Anterior cingulate cortex (tissue), 58 donors: ENCODE results near the gene ALG8.
A peak's percentile ranks its signal among the peaks of the same experiment; 100 is the strongest.
"Not testable (repeated sequence)": the region's sequence is repeated elsewhere in the genome, so short reads cannot be mapped to it uniquely, and the experiment has no call there.

Experiments
- DNase-seq, 58 donors: peaks; one replicate each; lab custom pipeline; 2025; lab: John Stamatoyannopoulos, UW

Gene ALG8

DNA sequence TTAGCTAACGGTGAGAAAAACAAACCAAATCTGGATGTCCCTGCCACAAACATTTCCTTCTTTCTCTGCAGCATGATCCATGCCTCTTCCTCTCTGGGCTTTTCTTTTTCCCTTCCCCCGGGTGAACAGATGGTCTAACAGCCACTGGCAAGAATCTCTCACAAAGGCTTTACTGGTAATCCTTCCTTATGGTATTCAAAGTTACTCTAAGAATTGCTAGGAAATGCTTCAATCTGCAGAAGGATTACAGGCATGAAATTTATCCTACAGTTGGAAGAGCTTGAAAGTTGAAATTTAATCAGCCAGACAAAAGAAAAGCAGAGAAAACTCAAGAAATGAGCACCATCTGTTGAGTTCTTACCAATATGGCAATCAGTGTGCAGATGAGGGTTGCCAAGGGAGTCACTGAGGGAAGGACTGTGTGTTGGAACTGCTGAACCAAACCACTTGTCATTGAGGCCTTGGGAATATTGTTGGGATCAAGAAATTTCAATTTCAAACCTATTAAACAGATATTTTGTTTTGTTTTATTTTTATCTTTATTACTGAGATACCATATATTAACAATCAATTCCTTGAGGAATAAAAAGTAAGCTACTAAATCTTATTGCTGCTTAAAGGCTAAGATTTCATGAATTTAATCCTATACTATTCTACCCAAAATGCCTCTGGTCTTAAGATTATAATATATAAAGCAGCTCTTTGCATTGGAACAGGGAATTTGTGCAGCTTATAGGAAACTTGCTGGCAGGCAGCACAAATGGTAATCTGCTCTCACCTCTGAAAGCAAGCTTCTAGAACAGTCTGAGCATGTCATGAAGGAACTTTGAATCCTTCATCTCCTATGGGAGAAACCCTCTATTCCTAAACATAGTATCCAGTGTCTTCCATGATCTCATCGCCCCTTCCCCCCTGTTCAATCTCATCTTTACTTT, 30.1 kb downstream of the ALG8 start:
- DNase-seq: peak in 15 of 58 donors; percentile 2 to 59 (median 18)

DNA sequence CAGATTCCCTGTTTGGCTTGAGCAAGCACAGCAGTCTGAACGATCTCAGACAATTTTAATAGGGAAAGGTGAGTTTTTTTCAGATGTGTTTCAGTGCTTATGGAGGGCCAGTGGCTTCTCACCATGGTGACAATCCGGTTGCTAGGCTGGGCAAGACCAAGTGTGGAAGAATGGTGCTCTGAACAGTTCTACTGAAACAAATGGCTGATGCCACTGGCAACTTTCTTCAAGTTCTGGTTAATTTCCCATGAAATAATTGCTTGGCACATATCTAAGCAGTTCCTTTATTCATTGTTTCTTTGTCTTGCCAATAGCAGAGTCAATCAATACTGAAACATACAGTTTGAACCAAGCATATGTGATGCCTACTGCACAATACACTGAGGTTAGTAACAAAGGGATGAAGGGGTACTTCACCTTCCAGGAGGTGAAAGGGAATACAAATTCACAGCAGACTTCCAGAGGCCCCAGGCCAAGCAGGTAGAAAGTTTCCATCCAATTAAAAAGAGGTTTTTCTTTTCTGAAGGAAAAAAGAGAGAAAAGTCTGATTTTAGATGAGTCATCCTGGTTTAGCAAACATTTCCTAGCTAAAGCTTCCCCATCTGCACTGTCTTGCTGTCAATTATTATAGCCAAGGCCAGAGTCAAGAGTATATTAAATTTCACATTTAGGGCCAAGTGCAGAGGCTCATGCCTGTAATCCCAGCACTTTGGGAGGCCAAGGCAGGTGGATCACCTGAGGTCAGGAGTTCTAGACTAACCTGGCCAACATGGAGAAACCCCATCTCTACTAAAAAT, 38.6 kb downstream of the ALG8 start:
- peak in 25 of 58 donors; percentile 2 to 59 (median 13) for DNase-seq

DNA sequence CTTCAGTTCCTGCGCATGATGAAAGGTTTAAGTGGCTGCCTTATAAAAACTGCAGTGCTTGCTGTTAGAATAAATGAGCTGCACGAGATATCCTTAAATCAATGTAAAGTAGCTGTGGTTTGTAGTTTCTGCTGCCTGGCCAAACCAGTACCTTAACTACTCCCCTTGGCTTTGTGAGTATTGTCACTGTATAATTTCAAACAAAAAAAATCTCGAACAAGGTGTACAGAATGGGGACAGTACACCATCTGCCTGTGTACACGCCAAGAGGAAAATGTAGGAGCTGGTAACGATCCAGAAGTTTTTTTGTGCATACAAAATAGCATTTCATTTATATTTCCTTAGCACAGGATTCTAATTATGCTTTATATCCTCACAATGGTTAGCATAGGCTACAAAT, 39.2 kb downstream of the ALG8 start:
- peak in 1 of 58 donors; percentile 41 for DNase-seq

DNA sequence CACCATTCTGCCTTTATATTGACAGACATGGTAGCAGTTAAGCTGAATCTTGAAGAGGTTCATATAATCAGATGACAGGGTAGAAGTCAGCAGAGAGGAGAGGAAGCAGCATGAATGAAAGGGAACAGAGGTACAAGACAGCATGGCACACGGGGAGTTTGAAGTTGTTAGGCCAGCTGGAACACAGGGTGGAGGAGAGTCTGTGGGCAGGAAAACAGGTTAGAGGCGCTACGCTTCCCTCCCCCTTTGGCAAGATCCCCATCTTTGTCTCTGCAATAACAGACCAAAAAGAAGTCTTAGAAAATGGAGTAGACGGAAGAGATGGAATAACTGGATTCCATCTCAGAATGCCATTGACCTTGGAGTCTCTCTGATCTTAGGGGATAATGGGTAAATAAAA, 39.8 kb downstream of the ALG8 start:
- no peak for DNase-seq

DNA sequence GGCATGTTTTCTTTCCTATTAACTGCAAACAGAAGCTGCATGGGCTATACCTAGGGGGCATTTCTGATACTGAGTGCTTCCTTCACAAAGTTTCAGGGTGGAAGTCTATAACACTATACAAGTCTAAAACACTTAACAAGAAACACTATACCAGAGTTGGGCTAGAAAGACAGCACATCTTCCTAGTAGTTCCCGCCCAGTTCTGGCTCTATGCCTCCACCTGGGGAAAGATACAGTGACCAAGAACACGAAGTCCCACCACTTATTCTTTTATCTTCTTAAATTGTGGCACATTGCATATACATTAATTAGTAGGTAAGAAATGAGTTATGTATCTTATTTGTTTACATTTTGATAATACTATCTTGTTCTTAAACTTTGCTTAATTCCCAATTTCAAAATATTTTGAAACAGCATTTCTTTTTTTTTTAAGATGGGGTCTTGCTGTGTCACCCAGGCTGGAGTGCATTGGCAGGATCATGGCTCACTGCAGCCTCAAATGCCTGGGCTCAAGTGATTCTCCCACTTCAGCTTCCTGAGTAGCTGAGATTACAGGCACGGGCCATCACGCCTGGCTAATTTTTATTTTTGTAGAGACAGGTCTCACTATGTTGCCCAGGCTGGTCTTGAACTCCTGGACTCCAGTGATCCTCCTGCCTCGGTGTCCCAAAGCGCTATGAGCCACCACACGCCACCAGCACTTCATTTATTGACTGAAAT, 41.6 kb downstream of the ALG8 start:
- no peak for DNase-seq

DNA sequence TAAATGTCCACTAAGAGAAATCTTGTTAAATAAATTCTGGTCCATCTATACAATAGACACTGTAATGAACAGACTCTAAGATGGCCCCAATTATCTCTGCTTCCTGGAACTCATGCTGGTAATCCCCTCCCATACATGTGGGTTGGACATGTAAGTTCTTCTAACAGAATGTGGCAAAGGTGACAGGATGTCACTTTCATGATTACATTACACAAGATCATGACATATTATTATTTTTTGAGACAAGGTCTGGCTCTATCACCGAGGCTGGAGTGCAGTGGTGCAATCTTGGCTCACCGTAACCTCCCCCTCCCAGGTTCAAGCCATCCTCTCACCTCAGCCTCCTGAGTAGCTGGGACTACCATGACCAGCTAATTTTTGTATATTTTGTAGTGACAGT, 45.2 kb downstream of the ALG8 start:
- no peak for DNase-seq

DNA sequence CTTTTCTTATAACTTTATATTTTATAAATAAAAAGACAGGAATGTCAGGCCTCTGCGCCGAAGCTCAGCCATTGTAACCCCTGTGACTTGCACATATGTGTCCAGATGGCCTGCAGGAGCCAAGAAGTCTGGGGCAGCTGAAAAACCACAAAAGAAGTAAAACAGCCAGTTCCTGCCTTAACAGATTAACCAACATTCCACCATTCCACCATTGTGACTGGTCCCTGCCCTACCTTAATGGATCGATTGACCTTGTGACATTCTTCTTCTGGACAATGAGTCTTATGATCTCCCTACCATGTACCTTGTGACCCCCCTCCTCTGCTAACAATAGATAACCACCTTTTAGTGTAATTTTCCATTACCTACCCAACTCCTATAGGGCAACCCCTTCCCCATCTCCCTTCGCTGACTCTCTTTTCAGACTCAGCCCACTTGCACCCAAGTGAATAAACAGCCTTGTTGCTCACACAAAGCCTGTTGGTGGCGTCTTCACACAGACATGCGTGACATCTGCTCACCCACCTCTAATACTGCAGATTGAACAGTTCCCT, 52.8 kb downstream of the ALG8 start:
- DNase-seq: not testable (repeated sequence)

DNA sequence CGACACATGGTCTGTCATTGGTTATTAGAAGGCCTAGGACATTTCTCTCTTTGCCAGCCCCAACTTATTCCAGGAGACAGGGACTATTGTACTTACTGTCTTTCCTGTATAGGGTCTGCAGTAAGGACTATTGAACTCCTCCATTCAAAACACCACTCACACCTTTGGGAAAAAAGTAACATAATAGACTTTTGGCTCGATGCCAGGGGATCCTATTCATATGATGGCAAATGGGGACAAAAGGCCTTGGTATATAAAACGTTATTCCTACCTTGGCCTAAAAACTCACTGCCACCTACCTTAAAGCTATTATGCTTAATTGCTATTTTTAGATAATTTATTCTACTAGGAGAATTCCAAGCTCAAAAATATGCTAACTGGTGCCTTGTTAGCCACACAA, 53.5 kb downstream of the ALG8 start:
- no peak for DNase-seq

DNA sequence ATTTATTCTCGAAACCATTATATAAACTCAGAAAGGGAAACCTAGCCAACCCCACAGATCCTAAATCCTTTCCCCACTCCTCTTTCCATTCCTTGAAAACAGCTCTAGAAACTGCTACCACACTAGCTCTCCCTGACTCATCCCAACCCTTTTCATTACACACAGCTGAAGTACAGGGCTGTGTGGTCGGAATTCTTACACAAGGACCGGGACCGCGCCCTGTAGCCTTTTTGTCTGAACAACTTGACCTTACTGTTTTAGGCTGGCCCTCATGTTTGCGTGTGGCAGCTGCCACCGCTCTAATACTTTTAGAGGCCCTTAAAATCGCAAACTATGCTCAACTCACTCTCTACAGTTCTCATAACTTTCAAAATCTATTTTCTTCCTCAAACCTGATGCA, 54.9 kb downstream of the ALG8 start:
- DNase-seq: not testable (repeated sequence)

DNA sequence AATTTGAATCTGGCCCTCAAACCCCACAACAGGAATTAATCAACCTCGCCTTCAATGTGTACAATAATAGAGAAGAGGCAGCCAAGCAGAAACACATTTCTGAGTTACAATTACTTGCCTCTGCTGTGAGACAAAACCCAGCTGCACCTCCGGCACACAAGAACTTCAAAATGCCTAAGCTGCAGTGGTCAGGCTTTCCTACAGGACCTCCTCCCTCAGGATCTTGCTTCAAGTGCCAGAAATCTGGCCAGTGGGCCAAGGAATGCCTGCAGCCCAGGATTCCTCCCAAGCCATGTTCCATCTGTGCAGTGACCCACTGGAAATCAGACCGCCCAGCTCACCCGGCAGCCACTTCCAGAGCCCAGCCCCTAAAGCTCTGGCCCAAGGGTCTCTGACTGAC, 56.4 kb downstream of the ALG8 start:
- no peak for DNase-seq

DNA sequence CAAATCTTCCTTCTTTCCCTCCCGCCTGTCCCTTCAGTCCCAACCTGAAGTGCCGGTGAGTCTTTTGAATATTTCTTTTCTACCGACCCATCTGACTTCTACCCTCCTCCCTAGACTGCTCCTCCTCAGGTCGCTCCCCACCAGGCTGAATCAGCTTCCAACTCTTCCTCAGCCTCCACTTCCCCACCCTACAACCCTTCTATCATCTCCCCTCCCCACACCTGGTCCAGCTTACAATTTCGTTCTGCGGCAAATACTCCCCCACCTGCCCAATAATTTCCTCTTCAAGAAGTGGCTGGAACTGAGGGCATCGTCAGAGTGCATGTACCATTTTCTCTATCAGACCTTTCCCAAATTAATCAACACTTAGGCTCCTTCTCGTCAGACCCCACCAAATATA, 57.3 kb downstream of the ALG8 start:
- no peak for DNase-seq

DNA sequence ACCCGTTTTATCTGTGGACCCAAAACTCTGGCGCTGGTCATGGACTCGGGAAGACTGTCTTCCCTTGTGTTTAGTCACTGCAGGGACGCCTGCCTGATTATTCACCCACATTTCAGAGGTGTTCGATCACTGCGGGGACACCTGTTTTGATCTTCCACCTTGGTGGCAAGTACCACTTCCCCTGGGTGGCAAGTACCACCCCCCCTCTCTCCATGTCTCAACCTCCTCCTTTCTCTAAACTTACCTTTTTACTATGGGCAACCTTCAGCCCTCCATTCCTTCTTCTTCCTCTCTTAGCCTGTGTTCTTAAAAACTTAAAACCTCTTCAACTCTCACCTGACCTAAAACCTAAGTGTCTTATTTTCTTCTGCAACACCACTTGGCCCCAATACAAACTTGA, 57.8 kb downstream of the ALG8 start:
- DNase-seq: no peak

DNA sequence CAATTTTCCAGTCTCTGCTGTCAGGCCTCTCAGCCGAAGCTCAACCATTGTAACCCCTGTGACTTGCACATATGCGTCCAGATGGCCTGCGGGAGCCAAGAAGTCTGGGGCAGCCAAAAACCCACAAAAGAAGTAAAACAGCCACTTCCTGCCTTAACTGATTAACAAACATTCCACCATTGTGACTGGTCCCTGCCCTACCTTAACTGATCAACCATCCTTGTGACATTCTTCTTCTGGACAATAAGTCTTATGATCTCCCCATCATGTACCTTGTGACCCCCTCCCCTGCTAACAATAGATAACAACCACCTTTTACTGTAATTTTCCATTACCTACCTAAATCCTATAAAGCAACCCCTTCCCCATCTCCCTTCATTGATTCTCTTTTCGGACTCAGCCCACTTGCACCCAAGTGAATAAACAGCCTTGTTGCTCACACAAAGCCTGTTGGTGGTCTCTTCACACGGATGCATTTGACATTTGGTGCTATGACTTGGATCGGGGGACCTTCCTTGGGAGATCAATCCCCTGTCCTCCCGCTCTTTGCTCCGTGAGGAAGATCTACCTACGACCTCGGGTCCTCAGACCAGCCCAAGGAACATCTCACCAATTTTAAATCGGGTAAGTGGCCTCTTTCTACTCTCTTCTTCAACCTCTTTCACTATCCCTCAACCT, 58.5 kb downstream of the ALG8 start:
- DNase-seq: no peak

DNA sequence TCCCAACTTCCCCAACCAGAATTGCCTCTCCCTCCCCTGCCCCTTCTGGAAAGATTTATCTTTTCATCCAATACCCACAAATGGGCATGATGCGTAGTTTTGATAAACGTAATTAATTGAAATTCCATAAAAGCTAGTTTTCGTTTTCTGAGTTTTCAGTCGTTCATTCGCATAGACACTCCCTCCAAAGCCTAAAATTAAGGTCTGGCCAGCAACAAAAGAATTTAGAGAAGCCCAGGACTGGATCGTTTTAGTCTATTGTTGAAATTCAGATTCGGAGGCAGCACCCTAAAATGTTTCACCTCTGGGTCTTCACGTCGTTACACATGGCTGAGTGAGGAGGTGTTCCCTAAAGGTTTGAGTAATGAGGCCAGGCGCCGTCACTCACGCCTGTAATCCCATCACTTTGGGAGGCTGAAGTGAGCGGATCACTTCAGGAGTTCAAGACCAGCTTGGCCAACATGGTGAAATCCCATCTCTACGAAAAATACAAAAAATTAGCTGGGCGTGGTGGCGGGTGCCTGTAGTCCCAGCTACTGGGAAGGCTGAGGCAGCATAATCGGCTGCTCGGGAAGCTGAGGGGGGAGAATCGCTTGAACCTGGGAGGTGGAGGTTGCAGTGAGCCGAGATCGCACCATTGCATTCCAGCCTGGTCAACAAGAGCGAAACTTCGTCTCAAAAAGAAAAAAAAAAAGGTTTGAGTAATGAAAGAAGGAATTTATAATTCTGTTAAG, 59.2 kb downstream of the ALG8 start:
- DNase-seq: peak in 1 of 58 donors; percentile 2

DNA sequence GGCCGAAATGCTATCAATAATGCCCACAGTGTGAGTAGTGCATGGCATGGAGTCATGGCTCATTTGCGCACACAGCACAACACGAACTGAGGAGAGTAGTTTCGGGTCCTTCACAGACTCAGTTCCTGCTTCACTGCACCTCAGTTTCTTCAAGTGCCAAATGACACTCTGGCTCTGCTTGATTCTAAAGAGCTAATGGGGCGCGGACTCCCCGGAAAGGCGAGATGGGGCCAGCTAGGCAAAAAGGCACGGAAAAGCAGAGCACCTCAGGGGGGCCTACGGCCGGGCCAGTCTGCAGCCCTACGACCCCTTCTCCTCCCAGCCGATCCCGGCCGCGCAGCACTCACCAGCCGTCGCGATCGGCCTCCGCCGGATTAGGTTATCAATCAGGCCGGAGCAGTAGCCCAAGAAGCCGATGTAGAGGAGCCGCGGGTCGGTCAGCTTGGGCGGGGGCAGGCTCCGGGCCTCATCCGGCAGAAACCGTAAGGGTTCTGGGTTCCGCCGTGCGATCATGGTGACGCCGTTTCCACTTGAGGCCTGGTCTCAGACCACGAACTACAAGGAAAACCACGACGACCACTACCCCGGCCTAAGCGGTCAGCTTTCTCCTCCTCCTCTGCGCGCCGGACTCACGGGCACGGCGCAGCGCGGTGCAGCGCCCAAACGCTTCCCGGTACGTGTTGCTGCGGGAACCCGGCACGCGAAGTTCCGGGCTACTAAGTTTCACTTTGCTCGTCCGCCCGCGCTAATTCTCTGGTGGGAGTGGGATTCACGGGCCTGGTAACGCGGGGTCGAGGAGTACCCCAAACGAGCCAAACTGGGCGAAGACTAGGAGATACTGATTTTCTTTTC, 60.0 kb downstream of the ALG8 start, which contains the start of gene NDUFC2:
NDUFC2 (minus strand) TSS at position 631 of the 852 bp plus-strand sequence; CDS start at position 513, 118 bp downstream.
- DNase-seq: peak in 57 of 58 donors; percentile 14 to 88 (median 73)

DNA sequence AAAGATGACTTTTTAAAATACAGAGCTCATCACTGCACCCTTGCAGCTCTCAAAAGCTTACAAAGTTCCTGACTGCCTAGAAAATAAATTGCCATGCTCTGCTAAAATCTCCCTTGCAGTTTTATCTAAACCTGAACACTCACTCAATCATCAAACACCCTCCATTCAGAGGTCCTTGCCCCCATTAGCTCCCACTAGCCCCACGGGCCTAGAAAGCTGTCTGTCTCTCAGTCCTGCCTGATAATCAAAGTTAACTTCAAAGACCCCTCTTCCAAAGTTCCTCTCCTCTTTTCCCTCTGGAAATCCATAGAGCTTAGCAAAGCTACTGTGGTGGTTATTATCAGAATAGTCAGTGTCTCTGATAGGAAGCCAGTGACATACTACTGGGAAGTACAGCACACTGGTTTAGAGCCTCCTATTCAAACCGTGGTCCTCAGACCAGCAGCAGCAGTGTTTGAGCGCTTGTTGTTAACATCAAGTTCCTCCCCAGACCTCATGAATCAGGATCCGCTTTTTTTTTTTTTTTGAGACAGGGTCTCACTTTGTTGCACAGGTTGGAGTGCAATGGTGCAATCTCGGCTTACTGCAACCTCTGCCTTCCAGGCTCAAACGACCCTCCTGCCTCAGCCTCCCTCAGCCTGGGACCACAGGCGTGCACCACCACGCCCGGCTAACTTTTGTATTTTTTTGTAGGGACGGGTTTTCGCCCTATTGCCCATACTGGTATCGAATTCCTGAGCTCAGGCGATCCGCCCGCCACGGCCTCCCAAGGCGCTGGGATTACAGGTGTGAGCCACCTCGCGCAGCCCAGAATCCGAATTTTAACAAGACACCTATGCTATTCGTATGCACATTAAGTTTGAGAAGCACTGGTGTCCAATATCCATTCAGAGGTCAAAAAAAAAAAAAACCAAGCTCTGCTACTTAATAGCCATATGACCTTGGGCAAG, 60.9 kb downstream of the ALG8 start:
- DNase-seq: no peak

DNA sequence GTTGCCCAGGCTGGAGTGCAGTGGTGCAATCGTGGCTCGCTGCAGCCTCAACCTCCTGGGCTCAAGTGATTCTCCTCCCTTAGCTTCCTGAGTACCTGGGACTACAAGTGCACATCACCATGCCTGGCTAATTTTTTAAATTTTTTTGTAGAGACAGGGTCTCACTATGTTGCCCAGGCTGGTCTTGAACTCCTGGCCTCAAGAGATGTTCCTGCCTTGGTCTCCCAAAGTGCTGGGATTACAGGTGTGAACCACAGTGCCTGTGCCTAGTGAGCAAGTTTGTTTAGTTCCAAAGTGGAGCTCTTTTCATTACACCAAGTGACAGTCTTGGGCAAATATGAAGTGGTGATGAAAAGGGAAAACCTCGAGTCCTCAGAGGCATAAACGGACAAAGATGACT, 61.8 kb downstream of the ALG8 start:
- DNase-seq: not testable (repeated sequence)
